ENCODE measurements around the gene BBS12. TPM values are rescaled to one million over a fixed set of nuclear protein-coding genes. Genes with fewer than 3 reads are reported as not detected.
A peak's percentile ranks its signal among the peaks of the same experiment; 100 is the strongest.

Gene BBS12
- total and polyA plus RNA-seq, 9 of the 15 experiments (the other 6 are each of a cell fraction or from before 2014, with no cell fraction given) = 2.7 to 6.5 (median 3.3) TPM

GRCh38 chr4:122701965-122702364 is 30.5 kb upstream of the BBS12 start (continued):
- TF ChIP-seq CEBPG (CRISPR knock-in tag; IDR thresholded peaks at IDR 0.05) (no peak), CEBPG (tag; conservative IDR thresholded peaks at IDR 0.05 in 1 of 2, IDR thresholded peaks at IDR 0.05 in 1 of 2) (peak in 1 of 2 experiments; percentile 77; a peak in 3 of 4 replicates), CBX1 (IDR thresholded peaks at IDR 0.05; ENCODE audit: low read depth) (no peak), ARID3B (CRISPR knock-in tag; IDR thresholded peaks at IDR 0.05; ENCODE audit: borderline replicate concordance) (no peak), ZNF311 (CRISPR knock-in tag; IDR thresholded peaks at IDR 0.05) (no peak)

- no peak for FAIRE-seq
- ATAC-seq = no peak
- H3K9me3 ChIP-seq (replicated peaks; ENCODE audit: control insufficient read depth, insufficient read depth, low read depth, low read length) = no peaks in the 10 kb centered on the region
- in situ Hi-C loops (cut with MboI) = no loop called here
- no peak overlapping the region for H3K4me3 ChIP-seq
- H3K9ac ChIP-seq (ENCODE audit: insufficient read depth in 1 of 2, low read depth in 2 of 2, low read length in 2 of 2) = peak overlapping the region in 1 of 2 experiments; percentile 59; a peak in 1 of 4 replicates
- intact Hi-C loops (cut with micrococcal nuclease) = no loop called here
- ChIA-PET CTCF (ENCODE audit: low intra/inter-chr PET ratio) (interaction anchor here (0.5 kb wide), 1 partner anchor 55 kb away, joined by 4 read pairs; no protein-coding TSS in a partner anchor), POLR2A (interaction anchor here (2.9 kb wide), 1 partner anchor 10 kb away, joined by 13 read pairs; no protein-coding TSS in a partner anchor)
- TF ChIP-seq ZNF436 (CRISPR knock-in tag; IDR thresholded peaks at IDR 0.05) (no peak), CEBPZ (IDR thresholded peaks at IDR 0.05; ENCODE audit: borderline replicate concordance, low read depth, low read length) (no peak), RCOR1 (IDR thresholded peaks at IDR 0.05; ENCODE audit: borderline replicate concordance in 1 of 2, low read depth in 2 of 2, low read length in 2 of 2) (0 out of 4 replicates have a peak, but pooled peaks of 1 of the 2 experiments have one; percentile 16)
- peaks cover 0 to 21% of the 10 kb centered on the region in 2 experiments; a peak in 4 of 5 replicates for H3K4me1 ChIP-seq (replicated peaks in 1 of 2; ENCODE audit: control insufficient read depth in 2 of 2, insufficient read depth in 2 of 2, low read length in 2 of 2)
- no peak overlapping the region for H3K27ac ChIP-seq (ENCODE audit: extremely low read depth, low read depth, low read length)
- no peaks in the 10 kb centered on the region for H3K9me1 ChIP-seq (ENCODE audit: control insufficient read depth, insufficient read depth, low read length)
- no peaks in the 10 kb centered on the region for H3K27me3 ChIP-seq (ENCODE audit: control insufficient read depth in 2 of 2, insufficient read depth in 2 of 2, low read length in 2 of 2)
- H3K36me3 ChIP-seq (ENCODE audit: control insufficient read depth, insufficient read depth, low read length) = peaks cover 6% of the 10 kb centered on the region; the same call in 1 of the 3 replicates
- peak in 1 of 4 experiments; percentile 24 for DNase-seq (ENCODE audit: extremely low read depth in 1 of 4, low spot score in 3 of 4)
- H3K79me2 ChIP-seq (ENCODE audit: control insufficient read depth, insufficient read depth, low read length) = no peaks in the 10 kb centered on the region
- H4K20me1 ChIP-seq (replicated peaks; ENCODE audit: control insufficient read depth, insufficient read depth, low read length) = no peaks in the 10 kb centered on the region
- peak overlapping the region; percentile 14 for H3K4me2 ChIP-seq (ENCODE audit: insufficient read depth, low read length)
- BruUV-seq (replicated peaks) = no TSS peak
- WGBS (ENCODE audit: insufficient coverage, low coverage, missing lambda C conversion rate) = 16% methylated on average over 3 of the region's 3 CpGs
- peak overlapping the region; percentile 46 for H2AFZ ChIP-seq (ENCODE audit: low read depth, low read length)
These were observed 29.6 kb upstream of the BBS12 start for GRCh38 chr4:122702939-122703338.

Data from K562 (cell line).